ENCODE measurements around the gene COL5A1. TPM values are rescaled to one million over a fixed set of nuclear protein-coding genes. Genes with fewer than 3 reads are reported as not detected.

Gene COL5A1
- total RNA-seq, 1 experiment from 2014 or later = 9.5 TPM

GRCh38 chr9:134880484-134881312 lies 239.1 kb downstream of the COL5A1 start, which contains the start of gene FCN2:
TSS of gene FCN2 (plus strand) at chr9:134880810. CDS start at chr9:134880822, 12 bp downstream.
- H3K4me2 ChIP-seq (ENCODE audit: insufficient read depth, insufficient read length, low read length) = no peak within 1 kb of the TSS
- H3K9me3 ChIP-seq (ENCODE audit: control insufficient read depth, low read depth, low read length) = no peaks in the 10 kb centered on the region
- H3K27me3 ChIP-seq (ENCODE audit: insufficient read depth, low read length) = no peaks in the 10 kb centered on the region
- H3K23ac ChIP-seq (ENCODE audit: insufficient read length, low read depth, low read length) = no peak within 1 kb of the TSS
- H3K27ac Mint-ChIP-seq = no peak within 1 kb of the TSS; a peak in 1 of 7 replicates
- H2AK5ac ChIP-seq (ENCODE audit: insufficient read length, low read length) = no peak within 1 kb of the TSS
- H3K36me3 Mint-ChIP-seq (ENCODE audit: insufficient read depth in 1 of 3, low read depth in 3 of 3) = no peaks in the 10 kb centered on the region
- H2BK5ac ChIP-seq (ENCODE audit: insufficient read length, low read length) = no peak within 1 kb of the TSS
- H3K79me2 ChIP-seq (ENCODE audit: insufficient read depth, low read length) = no peaks in the 10 kb centered on the region
- H4K20me1 ChIP-seq (ENCODE audit: control insufficient read depth, insufficient read depth, insufficient read length) = no peaks in the 10 kb centered on the region
- no peaks in the 10 kb centered on the region for H3K79me1 ChIP-seq (ENCODE audit: insufficient read depth, low read depth, low read length, poor library complexity, severe bottlenecking)
- no peak within 1 kb of the TSS for H2AFZ ChIP-seq (ENCODE audit: low read length)
- no peaks in the 10 kb centered on the region for H3K23me2 ChIP-seq (ENCODE audit: insufficient read length, low read depth, low read length, poor library complexity, severe bottlenecking)
- H3K56ac ChIP-seq (ENCODE audit: insufficient read length, low read depth, low read length) = no peak within 1 kb of the TSS
- H4K91ac ChIP-seq (ENCODE audit: insufficient read length, low read depth, low read length) = no peak within 1 kb of the TSS
- no peak within 1 kb of the TSS for H4K5ac ChIP-seq (ENCODE audit: insufficient read length, low read depth, low read length)
- no peak for DNase-seq
- no peaks in the 10 kb centered on the region for H3K9me3 Mint-ChIP-seq
- no peaks in the 10 kb centered on the region for H3K4me1 ChIP-seq (ENCODE audit: insufficient read depth, low read length)
- H3T11ph ChIP-seq (ENCODE audit: low read length) = no peak within 1 kb of the TSS
- H3K4ac ChIP-seq (ENCODE audit: low read depth, low read length) = no peak within 1 kb of the TSS
- H3K27ac ChIP-seq (ENCODE audit: insufficient read length, low read depth, low read length) = no peak within 1 kb of the TSS
- peak within 1 kb of the TSS; percentile 12; the same call in 1 of the 2 replicates for H3K14ac ChIP-seq (ENCODE audit: insufficient read depth, low read length)
- H3K4me1 Mint-ChIP-seq = no peaks in the 10 kb centered on the region
- no peak within 1 kb of the TSS; a peak in 1 of 5 replicates for H3K4me3 Mint-ChIP-seq
- H2BK15ac ChIP-seq (ENCODE audit: low read depth, low read length) = no peak within 1 kb of the TSS
- no peak within 1 kb of the TSS for H2BK120ac ChIP-seq (ENCODE audit: low read depth, low read length, poor library complexity, severe bottlenecking)
- H3K9ac ChIP-seq (ENCODE audit: extremely low read depth, insufficient read length, low read length) = no peak within 1 kb of the TSS
- H2BK12ac ChIP-seq (ENCODE audit: insufficient read length, low read depth, low read length) = no peak within 1 kb of the TSS
- no peak within 1 kb of the TSS for H3K18ac ChIP-seq (ENCODE audit: insufficient read length, low read depth, low read length)
- WGBS (ENCODE audit: extremely low coverage, insufficient read length, low lambda C conversion rate) = no CpG with 5 or more reads among the region's 25 CpGs
- no peak within 1 kb of the TSS for H4K8ac ChIP-seq (replicated peaks; ENCODE audit: insufficient read length, low read depth, low read length)
- no peaks in the 10 kb centered on the region; the same call in none of the 2 replicates for H3K27me3 Mint-ChIP-seq (ENCODE audit: low read depth)
- no peak within 1 kb of the TSS for H2BK20ac ChIP-seq (ENCODE audit: low read depth, low read length, poor library complexity, severe bottlenecking)
- no peak for TF ChIP-seq CTCF (conservative IDR thresholded peaks at IDR 0.05)
